H1 (cell line): ENCODE data around the gene TP53BP2. TPM values are rescaled to one million over a fixed set of nuclear protein-coding genes. Genes with fewer than 3 reads are reported as not detected.

Experiments used
- ASH2L ChIP-seq: fragments of 200-600, 300-600 bp; sonication (generic); IDR thresholded peaks from one replicate; pipeline ENCODE4 v1.7.1; 2017; ENCODE audit warnings: low read length
- CHD1 ChIP-seq: IDR thresholded peaks from 2 replicates; pipeline ENCODE4 v1.6.1; 2012; ENCODE audit warnings: low read depth, low read length, improper control_type of control experiment
- CHD2 ChIP-seq: IDR thresholded peaks from 2 replicates; pipeline ENCODE4 v1.6.1; 2012; ENCODE audit warnings: low read length, improper control_type of control experiment
- CTCF ChIP-seq, 3 experiments: IDR thresholded peaks; 1 replicate in 2 of 3; 2 replicates in 1 of 3; pipeline versions ENCODE4 v1.5.1 to v1.6.1; 2011; ENCODE audit warnings: low read length in 3 of 3, mild to moderate bottlenecking in 3 of 3, inconsistent platforms in 2 of 3, low read depth in 1 of 3, moderate library complexity in 1 of 3; ENCODE audit not compliant: insufficient read depth in 1 of 3; ENCODE audit errors: control extremely low read depth in 1 of 3
- E2F6 ChIP-seq: IDR thresholded peaks from 2 replicates; pipeline ENCODE4 v1.6.1; 2012; ENCODE audit warnings: inconsistent platforms
- EGR1 ChIP-seq: IDR thresholded peaks from 2 replicates; pipeline ENCODE4 v1.6.1; 2011; ENCODE audit warnings: low read depth, low read length, borderline replicate concordance
- FOSL1 ChIP-seq: IDR thresholded peaks from 2 replicates; pipeline ENCODE4 v1.6.1; 2011; ENCODE audit warnings: mild to moderate bottlenecking, low read depth, low read length, moderate library complexity; ENCODE audit not compliant: insufficient read depth
- GTF2F1 ChIP-seq: IDR thresholded peaks from 2 replicates; pipeline ENCODE4 v1.6.1; 2012; ENCODE audit warnings: low read depth, low read length, improper control_type of control experiment, borderline replicate concordance
- KDM4A ChIP-seq: IDR thresholded peaks from one replicate; pipeline ENCODE4 v1.7.1; 2012; ENCODE audit warnings: low read depth, mild to moderate bottlenecking, moderate library complexity, low read length, inconsistent platforms; ENCODE audit not compliant: severe bottlenecking
- KDM5A ChIP-seq: fragments of 200-600 bp; IDR thresholded peaks from 2 replicates; pipeline ENCODE4 v1.7.1; 2012; ENCODE audit warnings: mild to moderate bottlenecking, low read length, inconsistent platforms, mixed read lengths
- MAX ChIP-seq: IDR thresholded peaks from 2 replicates; pipeline ENCODE4 v1.6.1; 2012; ENCODE audit warnings: inconsistent platforms
- NRF1 ChIP-seq: IDR thresholded peaks from 2 replicates; pipeline ENCODE4 v1.6.1; 2011; ENCODE audit warnings: mild to moderate bottlenecking, low read depth, low read length, improper control_type of control experiment
- POLR2AphosphoS5 ChIP-seq: IDR thresholded peaks from 2 replicates; pipeline ENCODE4 v1.6.1; 2011; ENCODE audit warnings: low read depth, low read length
- RNF2 ChIP-seq: fragments of 200-900, 300-1000 bp; sonication (generic); IDR thresholded peaks from 2 replicates; pipeline ENCODE4 v1.7.1; 2016; ENCODE audit warnings: borderline replicate concordance, low read depth, mild to moderate bottlenecking, antibody characterized with exemption, low read length; ENCODE audit not compliant: poor library complexity, severe bottlenecking; ENCODE audit errors: missing control alignments
- SP1 ChIP-seq: IDR thresholded peaks from 2 replicates; pipeline ENCODE4 v1.6.1; 2011; ENCODE audit warnings: low read depth, low read length
- SRF ChIP-seq: IDR thresholded peaks from 2 replicates; pipeline ENCODE4 v1.6.1; 2011; ENCODE audit warnings: mild to moderate bottlenecking, low read depth, low read length, moderate library complexity
- TAF1 ChIP-seq: IDR thresholded peaks from 2 replicates; pipeline ENCODE4 v1.6.1; 2011; ENCODE audit warnings: mild to moderate bottlenecking, low read depth, low read length
- TBP ChIP-seq: IDR thresholded peaks from 2 replicates; pipeline ENCODE4 v1.6.1; 2011; ENCODE audit warnings: low read depth, low read length, improper control_type of control experiment
- TCF12 ChIP-seq: IDR thresholded peaks from 2 replicates; pipeline ENCODE4 v1.6.1; 2011; ENCODE audit warnings: low read depth, mild to moderate bottlenecking, low read length
- TEAD4 ChIP-seq: IDR thresholded peaks from 2 replicates; pipeline ENCODE4 v1.6.1; 2012; ENCODE audit warnings: low read depth, low read length, inconsistent platforms, mixed read lengths
- ZNF274 ChIP-seq: IDR thresholded peaks from 2 replicates; pipeline ENCODE4 v1.7.0; 2012; ENCODE audit warnings: low read length, borderline replicate concordance; ENCODE audit errors: extremely low read depth
- polyA plus RNA-seq, 7 experiments: library from polyadenylated mRNA; depleted of rRNA in 3 of 7; stranded (reverse) in 5 of 7; unstranded in 2 of 7; fragments of >200 nt in 5 of 7; fragments of 200-250 nt in 2 of 7; gene quantifications; 1 replicate in 5 of 7; 2 replicates in 1 of 7; 4 replicates in 1 of 7; pipeline versions ENCODE4 v1.2.1 to v1.2.3, GENCODE V29; 2011 to 2013; ENCODE audit warnings: missing spikeins in 2 of 7, mixed read lengths in 2 of 7
- total RNA-seq: library from RNA; stranded (reverse); fragmentation: NEBNext Ultra II Directional; extraction: Animal tissue kit (Norgen Biotek cat#: 25700); gene quantifications from 2 replicates; pipeline ENCODE4 v1.2.1, GENCODE V29; 2021

TP53BP2 gene
- total and polyA plus RNA-seq, 2 of the 8 experiments (the other 6 are each of a cell fraction or from before 2014, with no cell fraction given) = 18.0 to 38.7 TPM

GRCh38 chr1:223845810-223846682 is at the start of gene TP53BP2 (continued):
- TF ChIP-seq KDM5A (no peak), RNF2 (no peak), E2F6 (no peak), TBP (peak; percentile 25; the same call in 1 of the 2 replicates), SP1 (no peak), CTCF (IDR thresholded peaks at IDR 0.05; ENCODE audit: control extremely low read depth in 1 of 3, insufficient read depth in 1 of 3, low read depth in 1 of 3, low read length in 3 of 3) (peak; percentile 54 to 59 (median 57)), FOSL1 (no peak), POLR2AphosphoS5 (peak; percentile 80; the same call in 1 of the 2 replicates), MAX (peak; percentile 38; the same call in 1 of the 2 replicates), SRF (no peak), KDM4A (no peak), TAF1 (peak; percentile 90), GTF2F1 (no peak), CHD1 (no peak), ASH2L (peak; percentile 31), EGR1 (no peak), ZNF274 (no peak), NRF1 (peak; percentile 59), TCF12 (no peak), CHD2 (no peak), TEAD4 (no peak)
